GM12878 (cell line): ENCODE measurements around the gene THOC1.

Experiments
- BCL3 ChIP-seq: IDR thresholded peaks from 2 replicates; pipeline ENCODE4 v1.6.1; 2011; ENCODE audit warnings: borderline replicate concordance, low read depth, mild to moderate bottlenecking, moderate library complexity, low read length; ENCODE audit not compliant: insufficient read depth, poor library complexity, severe bottlenecking
- CTCF ChIP-seq, 3 experiments: IDR thresholded peaks in 2 of 3; conservative IDR thresholded peaks in 1 of 3; 2 replicates each; pipeline ENCODE4 v1.5.1; 2011; ENCODE audit warnings: low read depth in 3 of 3, low read length in 3 of 3, mild to moderate bottlenecking in 3 of 3, control low read depth in 2 of 3, moderate library complexity in 2 of 3, inconsistent platforms in 1 of 3, mixed read lengths in 1 of 3; ENCODE audit not compliant: control insufficient read depth in 2 of 3, insufficient read depth in 1 of 3; ENCODE audit errors: extremely low read depth in 1 of 3
- DPF2 ChIP-seq: fragments of 450-650 bp; IDR thresholded peaks from 2 replicates; pipeline ENCODE4 v1.6.1; 2017; ENCODE audit warnings: mild to moderate bottlenecking
- EP300 ChIP-seq, 2 experiments: fragments of 150-350 bp in 1 of 2; IDR thresholded peaks; 2 replicates each; pipeline ENCODE4 v1.6.1; 2011 to 2012; ENCODE audit warnings: low read depth in 2 of 2, low read length in 2 of 2, borderline replicate concordance in 1 of 2, improper control_type of control experiment in 1 of 2, inconsistent platforms in 1 of 2; ENCODE audit not compliant: control insufficient read depth in 1 of 2
- ETV6 ChIP-seq, 2 experiments: fragments of 450-650 bp in 1 of 2; IDR thresholded peaks in 1 of 2; conservative IDR thresholded peaks in 1 of 2; 2 replicates each; pipeline ENCODE4 v1.6.1; 2014; ENCODE audit warnings: antibody characterized with exemption in 1 of 2, borderline replicate concordance in 1 of 2, low read depth in 1 of 2, mild to moderate bottlenecking in 1 of 2, moderate library complexity in 1 of 2
- EZH2 ChIP-seq: IDR thresholded peaks from 2 replicates; pipeline ENCODE4 v1.6.1; 2012; ENCODE audit warnings: low read depth, mild to moderate bottlenecking, control low read depth, inconsistent platforms, low read length, borderline replicate concordance; ENCODE audit not compliant: control insufficient read depth
- JUND ChIP-seq: IDR thresholded peaks from 2 replicates; pipeline ENCODE4 v1.6.1; 2012; ENCODE audit warnings: low read depth, mild to moderate bottlenecking, low read length, improper control_type of control experiment, moderate library complexity
- POLR2AphosphoS5 ChIP-seq: IDR thresholded peaks from 2 replicates; pipeline ENCODE4 v1.6.1; 2011; ENCODE audit warnings: mild to moderate bottlenecking, low read length, inconsistent platforms
- RBBP5 ChIP-seq: fragments of 200-600 bp; sonication (generic); conservative IDR thresholded peaks from 2 replicates; pipeline ENCODE4 v1.6.1; 2016
- REST ChIP-seq: IDR thresholded peaks from 2 replicates; pipeline ENCODE4 v1.6.1; 2012; ENCODE audit warnings: mild to moderate bottlenecking, low read depth, low read length
- RFX5 ChIP-seq: IDR thresholded peaks from 2 replicates; pipeline ENCODE4 v1.6.1; 2011; ENCODE audit warnings: low read depth, low read length, improper control_type of control experiment
- SRF ChIP-seq, 2 experiments: IDR thresholded peaks; 2 replicates each; pipeline ENCODE4 v1.6.1; 2011; ENCODE audit warnings: low read depth in 2 of 2, low read length in 2 of 2, mild to moderate bottlenecking in 1 of 2, moderate library complexity in 1 of 2
- STAT3 ChIP-seq: IDR thresholded peaks from 2 replicates; pipeline ENCODE4 v1.6.1; 2011; ENCODE audit warnings: low read depth, low read length, improper control_type of control experiment
- ZBTB11 ChIP-seq: fragments of 450-650 bp; formaldehyde crosslinking; IDR thresholded peaks from 2 replicates; pipeline ENCODE4 v1.5.0; 2022; ENCODE audit warnings: mild to moderate bottlenecking, missing genetic modification characterization

- no peak for TF ChIP-seq SRF (IDR thresholded peaks at IDR 0.05; ENCODE audit: low read depth in 2 of 2, low read length in 2 of 2)
- no peak for TF ChIP-seq JUND
- TF ChIP-seq EP300 (IDR thresholded peaks at IDR 0.05; ENCODE audit: borderline replicate concordance in 1 of 2, control insufficient read depth in 1 of 2, low read depth in 2 of 2, low read length in 2 of 2): no peak
- TF ChIP-seq CTCF (IDR thresholded peaks at IDR 0.05 in 2 of 3, conservative IDR thresholded peaks at IDR 0.05 in 1 of 3; ENCODE audit: control insufficient read depth in 2 of 3, extremely low read depth in 1 of 3, insufficient read depth in 1 of 3, low read depth in 3 of 3, low read length in 3 of 3): no peak
- TF ChIP-seq STAT3: no peak
- TF ChIP-seq EZH2: no peak
- no peak for TF ChIP-seq POLR2AphosphoS5
- no peak for TF ChIP-seq ZBTB11 (CRISPR knock-in tag)
- TF ChIP-seq REST: no peak
- TF ChIP-seq RFX5: no peak
- no peak for TF ChIP-seq ETV6 (conservative IDR thresholded peaks at IDR 0.05 in 1 of 2, IDR thresholded peaks at IDR 0.05 in 1 of 2; ENCODE audit: borderline replicate concordance in 1 of 2, low read depth in 1 of 2)
- no peak for TF ChIP-seq BCL3
- TF ChIP-seq RBBP5: no peak
- TF ChIP-seq DPF2: no peak
These were observed 68.1 kb downstream of the THOC1 start for GRCh38 chr18:199768-200167.
